GM12892 (cell line): ENCODE results near the gene MTMR10.

Source experiments
- POLR2A ChIP-seq: IDR thresholded peaks from 2 replicates; pipeline ENCODE4 v1.6.1; 2011; ENCODE audit warnings: low read depth, low read length, control low read depth
- POLR2AphosphoS5 ChIP-seq: IDR thresholded peaks from 2 replicates; pipeline ENCODE4 v1.6.1; 2011; ENCODE audit warnings: low read depth, low read length, control low read depth
- TAF1 ChIP-seq: IDR thresholded peaks from 2 replicates; pipeline ENCODE4 v1.6.1; 2011; ENCODE audit warnings: low read depth, mild to moderate bottlenecking, control low read depth, low read length, borderline replicate concordance

- TF ChIP-seq POLR2A: no peak
- TF ChIP-seq POLR2AphosphoS5: no peak
- no peak for TF ChIP-seq TAF1
Measured at GRCh38 chr15:30999729-31000128, 8.3 kb upstream of the MTMR10 start.
